ENCODE measurements around the gene MPO.

MPO gene

GRCh38 chr17:58229384-58229783 lies 51.4 kb downstream of the MPO start:
- DNase-seq: no peak

GRCh38 chr17:58228679-58229078 lies 52.1 kb downstream of the MPO start:
- no peak for DNase-seq

- no peak for DNase-seq
Measured at GRCh38 chr17:58227733-58228132, 53.0 kb downstream of the MPO start.

- peak; percentile 66 for DNase-seq
Measured at GRCh38 chr17:58224315-58224714, 56.4 kb downstream of the MPO start.
